ENCODE results near the gene CDC42EP2.

DNA sequence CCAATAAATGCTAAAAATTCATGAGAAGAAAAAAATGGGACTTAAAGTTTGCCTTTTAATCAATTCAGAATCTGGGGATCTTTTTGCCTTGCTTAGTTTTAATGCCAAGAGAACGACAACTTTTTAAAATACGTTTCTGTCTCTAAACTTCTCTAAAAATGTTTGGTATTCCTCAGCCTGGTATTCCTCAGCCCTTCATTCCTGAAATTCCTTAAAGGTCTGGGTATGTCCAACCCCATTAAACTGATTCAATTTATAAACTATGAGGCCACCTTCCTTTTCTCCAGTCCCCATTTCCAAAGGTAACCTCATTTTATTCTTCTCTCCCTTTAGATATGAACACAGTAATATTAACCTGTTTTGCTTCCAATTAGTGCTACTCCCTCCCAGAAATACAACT lies 36.3 kb upstream of the CDC42EP2 start:
- TF ChIP-seq EZH2 (IDR thresholded peaks at IDR 0.05; ENCODE audit: low read length) (no peak), CTCF (optimal IDR thresholded peaks at IDR 0.05 in 1 of 3, IDR thresholded peaks at IDR 0.05 in 1 of 3, conservative IDR thresholded peaks at IDR 0.05 in 1 of 3; ENCODE audit: extremely low read depth in 1 of 3, insufficient read depth in 2 of 3, low read length in 3 of 3) (no peak)

Data from keratinocyte (primary cell).